AG10803 (cell line): ENCODE data around the gene RICTOR.
A peak's percentile ranks its signal among the peaks of the same experiment; 100 is the strongest.
"Not testable (repeated sequence)": the region's sequence is repeated elsewhere in the genome, so short reads cannot be mapped to it uniquely, and the experiment has no call there.

Source experiments
- DNase-seq: peaks from one replicate; pipeline ENCODE4 v3.0.0; 2010; ENCODE audit warnings: low read depth
- H3K4me3 ChIP-seq: 2 replicates; pipeline ENCODE4 v1.5.1; 2011; ENCODE audit warnings: mild to moderate bottlenecking, low read length, control low read depth
- TF ChIP-seq, protein P1 (sequence below): conservative IDR thresholded peaks from 2 replicates; pipeline ENCODE4 v1.5.1; 2011; ENCODE audit warnings: mild to moderate bottlenecking, low read length, control low read depth, inconsistent platforms

The RICTOR gene

GRCh38 chr5:39013938-39014337, 60.3 kb downstream of the RICTOR start:
- H3K4me3 ChIP-seq, result no peak overlapping the region
- DNase-seq, result peak; percentile 19
- TF ChIP-seq, protein P1, sequence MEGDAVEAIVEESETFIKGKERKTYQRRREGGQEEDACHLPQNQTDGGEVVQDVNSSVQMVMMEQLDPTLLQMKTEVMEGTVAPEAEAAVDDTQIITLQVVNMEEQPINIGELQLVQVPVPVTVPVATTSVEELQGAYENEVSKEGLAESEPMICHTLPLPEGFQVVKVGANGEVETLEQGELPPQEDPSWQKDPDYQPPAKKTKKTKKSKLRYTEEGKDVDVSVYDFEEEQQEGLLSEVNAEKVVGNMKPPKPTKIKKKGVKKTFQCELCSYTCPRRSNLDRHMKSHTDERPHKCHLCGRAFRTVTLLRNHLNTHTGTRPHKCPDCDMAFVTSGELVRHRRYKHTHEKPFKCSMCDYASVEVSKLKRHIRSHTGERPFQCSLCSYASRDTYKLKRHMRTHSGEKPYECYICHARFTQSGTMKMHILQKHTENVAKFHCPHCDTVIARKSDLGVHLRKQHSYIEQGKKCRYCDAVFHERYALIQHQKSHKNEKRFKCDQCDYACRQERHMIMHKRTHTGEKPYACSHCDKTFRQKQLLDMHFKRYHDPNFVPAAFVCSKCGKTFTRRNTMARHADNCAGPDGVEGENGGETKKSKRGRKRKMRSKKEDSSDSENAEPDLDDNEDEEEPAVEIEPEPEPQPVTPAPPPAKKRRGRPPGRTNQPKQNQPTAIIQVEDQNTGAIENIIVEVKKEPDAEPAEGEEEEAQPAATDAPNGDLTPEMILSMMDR, result no peak

- H3K4me3 ChIP-seq, DNase-seq: not testable (repeated sequence)
Measured at GRCh38 chr5:39010958-39011357, 63.2 kb downstream of the RICTOR start.

DNA sequence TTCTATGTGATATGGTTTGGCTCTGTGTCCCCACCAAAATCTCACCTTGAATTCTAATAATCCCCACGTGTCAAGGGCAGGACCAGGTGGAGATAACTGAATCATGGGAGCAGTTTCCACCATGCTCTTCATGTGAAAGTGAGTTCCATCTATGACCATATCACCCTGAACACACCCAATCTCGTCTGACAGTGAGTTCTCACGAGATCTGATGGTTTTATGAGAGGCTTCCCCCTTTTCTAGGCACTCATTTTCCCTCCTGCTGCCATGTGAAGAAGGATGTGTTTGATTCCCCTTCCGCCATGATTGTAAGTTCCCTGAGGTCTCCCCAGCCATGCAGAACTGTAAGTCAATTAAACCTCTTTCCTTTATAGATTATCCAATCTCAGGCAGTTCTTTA, 64.2 kb downstream of the RICTOR start:
- no peak for DNase-seq
- TF ChIP-seq, protein P1, result no peak
- no peak overlapping the region for H3K4me3 ChIP-seq

DNA sequence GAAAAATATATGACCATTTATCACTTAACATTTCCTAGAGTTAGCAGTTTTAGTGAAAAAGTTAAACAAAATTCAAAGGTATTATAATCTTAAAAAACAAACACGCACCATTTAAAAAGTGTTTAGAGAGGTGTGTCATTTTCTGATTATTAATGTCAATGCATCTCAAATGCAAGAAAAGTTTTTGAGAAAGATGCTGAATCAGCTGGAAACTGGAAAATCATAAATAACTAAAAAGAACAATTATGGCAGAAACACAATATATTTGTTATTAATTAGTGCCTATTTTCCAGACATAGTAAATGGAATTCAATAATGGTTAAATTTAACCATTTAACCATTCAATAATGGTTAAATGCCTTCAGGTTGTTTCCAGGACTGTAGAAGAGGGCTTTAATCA, 64.9 kb downstream of the RICTOR start:
- H3K4me3 ChIP-seq, result no peak overlapping the region
- DNase-seq, result no peak
- TF ChIP-seq, protein P1, result no peak

DNA sequence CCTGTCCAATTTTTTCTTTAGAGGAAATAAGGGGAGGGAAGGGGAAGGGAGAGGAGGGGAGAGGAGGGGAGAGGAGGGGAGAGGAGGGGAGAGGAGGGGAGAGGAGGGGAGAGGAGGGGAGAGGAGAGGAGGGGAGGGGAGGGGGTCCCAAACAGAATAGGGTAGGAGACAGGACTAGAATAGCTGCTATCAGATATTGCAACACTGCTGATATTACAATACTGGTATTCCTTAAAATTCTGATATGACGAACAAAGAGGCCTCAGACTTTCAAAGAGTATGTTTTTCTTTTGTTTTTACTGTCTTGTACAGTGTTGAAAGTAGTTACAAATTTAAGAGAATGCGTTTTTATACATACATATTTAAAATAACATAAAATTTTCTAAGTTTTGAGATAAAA, 67.5 kb downstream of the RICTOR start:
- TF ChIP-seq, protein P1, result no peak
- H3K4me3 ChIP-seq, result no peak overlapping the region
- no peak for DNase-seq

DNA sequence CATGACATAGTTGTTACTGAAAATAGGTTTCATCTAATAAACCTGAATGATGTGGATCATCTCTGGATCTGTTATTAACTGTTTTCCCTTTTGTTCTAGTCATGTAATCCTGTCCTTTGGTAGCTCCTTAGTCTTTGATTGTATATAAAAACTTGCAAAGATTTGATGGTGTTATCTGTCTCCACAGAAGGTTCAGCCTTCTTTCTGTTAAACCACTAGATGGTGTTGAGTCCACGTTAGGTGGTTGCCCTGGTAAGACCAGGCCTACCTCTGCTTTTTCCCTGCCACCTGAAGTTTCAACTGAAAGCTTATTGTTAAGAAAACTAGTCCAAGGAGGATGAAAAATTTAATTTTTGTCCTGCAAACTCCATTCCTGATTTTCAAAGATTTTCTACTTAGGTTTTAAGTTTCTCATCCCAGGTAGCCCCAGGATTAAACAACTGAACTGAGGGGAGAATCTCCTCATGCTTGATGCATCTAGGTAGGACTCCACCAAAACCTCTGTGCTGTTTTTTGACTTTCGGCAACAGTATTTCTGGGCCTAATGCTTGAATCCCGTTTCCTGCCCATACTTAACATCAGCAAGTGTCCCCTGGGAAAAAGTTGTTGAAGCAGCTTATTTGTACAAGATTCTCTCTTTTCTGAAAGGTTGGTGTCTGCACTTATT, 68.5 kb downstream of the RICTOR start:
- DNase-seq, result peak; percentile 10

GRCh38 chr5:39001683-39002082, 72.5 kb downstream of the RICTOR start:
- TF ChIP-seq, protein P1, result no peak
- no peak for DNase-seq
- H3K4me3 ChIP-seq, result no peak overlapping the region

More for the DNA sequence above, 68.5 kb downstream of the RICTOR start:
- no peak overlapping the region for H3K4me3 ChIP-seq
- TF ChIP-seq, protein P1, result peak; percentile 41
